DMS79 (cell line): ENCODE measurements around the gene GRAMD2B.
"Not testable (repeated sequence)": the region's sequence is repeated elsewhere in the genome, so short reads cannot be mapped to it uniquely, and the experiment has no call there.

ENCODE experiments used
- DNase-seq: peaks from one replicate; lab custom pipeline; 2025; lab: John Stamatoyannopoulos, UW

GRAMD2B gene

GRCh38 chr5:126422994-126423788 is at the start of gene GRAMD2B:
TSS of gene GRAMD2B (plus strand) at chr5:126423409. CDS start at chr5:126423607, 198 bp downstream.
- DNase-seq = peak; percentile 84

- no peak for DNase-seq
These were observed 49.1 kb upstream of the GRAMD2B start for GRCh38 chr5:126374109-126374416.

- no peak for DNase-seq
These were observed 46.8 kb upstream of the GRAMD2B start for GRCh38 chr5:126376443-126376842.

GRCh38 chr5:126377424-126377823 is 45.8 kb upstream of the GRAMD2B start:
- DNase-seq = no peak

- DNase-seq = not testable (repeated sequence)
These were observed 42.9 kb upstream of the GRAMD2B start for GRCh38 chr5:126380316-126380715.

- DNase-seq = no peak
These were observed 40.0 kb upstream of the GRAMD2B start for GRCh38 chr5:126383246-126383645.

GRCh38 chr5:126383776-126384175 is 39.4 kb upstream of the GRAMD2B start:
- no peak for DNase-seq

- DNase-seq = no peak
These were observed 38.2 kb upstream of the GRAMD2B start for GRCh38 chr5:126384985-126385384.

GRCh38 chr5:126385524-126386502 is 37.4 kb upstream of the GRAMD2B start:
- no peak for DNase-seq

GRCh38 chr5:126389179-126389578 is 34.0 kb upstream of the GRAMD2B start:
- DNase-seq = no peak

GRCh38 chr5:126390051-126390450 is 33.2 kb upstream of the GRAMD2B start:
- DNase-seq = no peak

GRCh38 chr5:126391386-126391785 is 31.8 kb upstream of the GRAMD2B start:
- DNase-seq = no peak

- DNase-seq = no peak
These were observed 28.9 kb upstream of the GRAMD2B start for GRCh38 chr5:126394211-126394788.

- DNase-seq = no peak
These were observed 28.0 kb upstream of the GRAMD2B start for GRCh38 chr5:126395198-126395597.

- DNase-seq = no peak
These were observed 27.6 kb upstream of the GRAMD2B start for GRCh38 chr5:126395605-126396004.

GRCh38 chr5:126396721-126397120 is 26.5 kb upstream of the GRAMD2B start:
- DNase-seq = not testable (repeated sequence)

GRCh38 chr5:126398791-126399190 is 24.4 kb upstream of the GRAMD2B start:
- DNase-seq = no peak

- DNase-seq = no peak
These were observed 22.5 kb upstream of the GRAMD2B start for GRCh38 chr5:126400621-126401251.

- no peak for DNase-seq
These were observed 20.3 kb upstream of the GRAMD2B start for GRCh38 chr5:126402621-126403555.

- DNase-seq = no peak
These were observed 19.3 kb upstream of the GRAMD2B start for GRCh38 chr5:126403876-126404275.

- no peak for DNase-seq
These were observed 12.6 kb upstream of the GRAMD2B start for GRCh38 chr5:126410623-126411022.
